ENCODE data around the gene CLK1.

- TF ChIP-seq, protein P1, sequence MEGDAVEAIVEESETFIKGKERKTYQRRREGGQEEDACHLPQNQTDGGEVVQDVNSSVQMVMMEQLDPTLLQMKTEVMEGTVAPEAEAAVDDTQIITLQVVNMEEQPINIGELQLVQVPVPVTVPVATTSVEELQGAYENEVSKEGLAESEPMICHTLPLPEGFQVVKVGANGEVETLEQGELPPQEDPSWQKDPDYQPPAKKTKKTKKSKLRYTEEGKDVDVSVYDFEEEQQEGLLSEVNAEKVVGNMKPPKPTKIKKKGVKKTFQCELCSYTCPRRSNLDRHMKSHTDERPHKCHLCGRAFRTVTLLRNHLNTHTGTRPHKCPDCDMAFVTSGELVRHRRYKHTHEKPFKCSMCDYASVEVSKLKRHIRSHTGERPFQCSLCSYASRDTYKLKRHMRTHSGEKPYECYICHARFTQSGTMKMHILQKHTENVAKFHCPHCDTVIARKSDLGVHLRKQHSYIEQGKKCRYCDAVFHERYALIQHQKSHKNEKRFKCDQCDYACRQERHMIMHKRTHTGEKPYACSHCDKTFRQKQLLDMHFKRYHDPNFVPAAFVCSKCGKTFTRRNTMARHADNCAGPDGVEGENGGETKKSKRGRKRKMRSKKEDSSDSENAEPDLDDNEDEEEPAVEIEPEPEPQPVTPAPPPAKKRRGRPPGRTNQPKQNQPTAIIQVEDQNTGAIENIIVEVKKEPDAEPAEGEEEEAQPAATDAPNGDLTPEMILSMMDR (IDR thresholded peaks at IDR 0.05; ENCODE audit: extremely low read depth in 1 of 2, insufficient read depth in 1 of 2, low read depth in 1 of 2, low read length in 2 of 2): no peak
- TF ChIP-seq EZH2 (IDR thresholded peaks at IDR 0.05; ENCODE audit: borderline replicate concordance, low read depth, low read length, severe bottlenecking) (no peak), POLR2AphosphoS5 (IDR thresholded peaks at IDR 0.05; ENCODE audit: insufficient read depth, low read depth, low read length) (no peak)
Measured at GRCh38 chr2:200839513-200839912, 24.9 kb downstream of the CLK1 start.

Measured in endothelial cell of umbilical vein (primary cell).